Upper lobe of left lung (tissue), 4 donors: ENCODE data around the gene PAEP.
"Not testable (repeated sequence)": the region's sequence is repeated elsewhere in the genome, so short reads cannot be mapped to it uniquely, and the experiment has no call there.

Source experiments
- POLR2AphosphoS5 ChIP-seq, 2 donors: sonication (generic); formaldehyde crosslinking; IDR thresholded peaks; one replicate each; pipeline ENCODE4 v1.5.1; 2017; ENCODE audit warnings: antibody characterized with exemption in 2 of 2
- TF ChIP-seq, protein P1 (sequence below), 6 experiments: fragments of 450-650 bp in 4 of 6; fragments of 200-600 bp in 2 of 6; sonication (generic) in 2 of 6; IDR thresholded peaks; one replicate each; pipeline ENCODE4 v1.5.1; 2016 to 2019; ENCODE audit warnings: antibody characterized with exemption in 6 of 6

DNA sequence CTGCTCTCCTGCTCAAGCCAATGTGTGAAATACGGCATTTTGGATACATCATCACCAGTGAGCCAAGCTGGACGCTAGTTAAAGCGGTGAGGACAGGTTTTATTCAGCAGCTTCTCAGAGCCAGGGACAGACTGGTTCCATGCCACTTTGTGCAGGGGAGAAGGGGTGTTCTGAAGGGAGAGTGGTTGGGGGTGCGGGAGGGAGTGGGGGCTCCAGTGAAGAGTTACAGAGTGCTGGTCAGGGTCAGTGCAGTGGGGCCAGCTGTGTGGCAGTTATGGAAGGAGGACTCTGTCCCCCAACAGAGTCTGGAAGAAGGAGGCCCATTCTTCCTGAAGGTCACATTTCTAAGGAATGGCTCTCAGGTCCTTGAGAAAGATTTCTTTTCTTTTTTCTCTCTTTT, 26.7 kb upstream of the PAEP start:
- TF ChIP-seq, protein P1, sequence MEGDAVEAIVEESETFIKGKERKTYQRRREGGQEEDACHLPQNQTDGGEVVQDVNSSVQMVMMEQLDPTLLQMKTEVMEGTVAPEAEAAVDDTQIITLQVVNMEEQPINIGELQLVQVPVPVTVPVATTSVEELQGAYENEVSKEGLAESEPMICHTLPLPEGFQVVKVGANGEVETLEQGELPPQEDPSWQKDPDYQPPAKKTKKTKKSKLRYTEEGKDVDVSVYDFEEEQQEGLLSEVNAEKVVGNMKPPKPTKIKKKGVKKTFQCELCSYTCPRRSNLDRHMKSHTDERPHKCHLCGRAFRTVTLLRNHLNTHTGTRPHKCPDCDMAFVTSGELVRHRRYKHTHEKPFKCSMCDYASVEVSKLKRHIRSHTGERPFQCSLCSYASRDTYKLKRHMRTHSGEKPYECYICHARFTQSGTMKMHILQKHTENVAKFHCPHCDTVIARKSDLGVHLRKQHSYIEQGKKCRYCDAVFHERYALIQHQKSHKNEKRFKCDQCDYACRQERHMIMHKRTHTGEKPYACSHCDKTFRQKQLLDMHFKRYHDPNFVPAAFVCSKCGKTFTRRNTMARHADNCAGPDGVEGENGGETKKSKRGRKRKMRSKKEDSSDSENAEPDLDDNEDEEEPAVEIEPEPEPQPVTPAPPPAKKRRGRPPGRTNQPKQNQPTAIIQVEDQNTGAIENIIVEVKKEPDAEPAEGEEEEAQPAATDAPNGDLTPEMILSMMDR (IDR thresholded peaks at IDR 0.05) = not testable (repeated sequence)
- not testable (repeated sequence) for TF ChIP-seq POLR2AphosphoS5 (IDR thresholded peaks at IDR 0.05)
